ENCODE data around the gene ATF3. TPM values are rescaled to one million over a fixed set of nuclear protein-coding genes. Genes with fewer than 3 reads are reported as not detected.

ATF3 gene
- total RNA-seq, 1 donor from 2014 or later: 23.9 TPM

DNA sequence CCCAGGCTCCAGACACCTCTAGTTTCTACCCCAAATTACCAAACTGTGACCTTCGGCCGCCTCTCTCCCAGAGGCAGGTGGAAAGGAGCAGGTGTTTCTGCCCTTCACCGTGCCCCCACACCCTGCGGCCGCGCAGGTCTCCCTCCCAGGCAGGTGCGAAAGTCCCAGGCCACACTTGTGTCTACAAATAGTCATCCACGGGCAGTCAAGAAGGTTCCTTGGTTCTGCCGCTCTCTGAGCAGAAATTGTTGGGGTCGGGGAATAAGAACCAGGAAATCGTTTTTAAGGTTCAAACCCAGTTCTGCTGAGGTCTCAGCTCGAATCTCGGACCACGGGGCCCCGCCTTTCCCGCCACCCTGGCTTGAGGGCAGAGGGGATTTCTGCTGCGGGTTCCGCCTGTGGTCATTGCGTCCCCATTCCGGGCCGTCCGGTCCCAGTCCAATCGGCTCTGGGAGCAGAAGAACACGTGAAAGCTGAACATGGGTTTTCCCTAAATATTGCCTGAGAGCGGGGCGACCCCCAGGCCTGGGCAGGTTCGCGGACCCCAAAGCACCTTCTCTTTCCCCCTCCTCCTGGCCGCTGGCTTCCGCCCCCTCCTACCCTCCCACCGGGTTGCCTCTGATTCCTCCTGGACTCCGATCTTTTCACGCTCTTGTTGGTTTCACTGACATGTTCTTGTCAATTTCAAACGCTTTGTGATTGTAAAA lies 1.2 kb upstream of the ATF3 start:
- TF ChIP-seq, protein P1, sequence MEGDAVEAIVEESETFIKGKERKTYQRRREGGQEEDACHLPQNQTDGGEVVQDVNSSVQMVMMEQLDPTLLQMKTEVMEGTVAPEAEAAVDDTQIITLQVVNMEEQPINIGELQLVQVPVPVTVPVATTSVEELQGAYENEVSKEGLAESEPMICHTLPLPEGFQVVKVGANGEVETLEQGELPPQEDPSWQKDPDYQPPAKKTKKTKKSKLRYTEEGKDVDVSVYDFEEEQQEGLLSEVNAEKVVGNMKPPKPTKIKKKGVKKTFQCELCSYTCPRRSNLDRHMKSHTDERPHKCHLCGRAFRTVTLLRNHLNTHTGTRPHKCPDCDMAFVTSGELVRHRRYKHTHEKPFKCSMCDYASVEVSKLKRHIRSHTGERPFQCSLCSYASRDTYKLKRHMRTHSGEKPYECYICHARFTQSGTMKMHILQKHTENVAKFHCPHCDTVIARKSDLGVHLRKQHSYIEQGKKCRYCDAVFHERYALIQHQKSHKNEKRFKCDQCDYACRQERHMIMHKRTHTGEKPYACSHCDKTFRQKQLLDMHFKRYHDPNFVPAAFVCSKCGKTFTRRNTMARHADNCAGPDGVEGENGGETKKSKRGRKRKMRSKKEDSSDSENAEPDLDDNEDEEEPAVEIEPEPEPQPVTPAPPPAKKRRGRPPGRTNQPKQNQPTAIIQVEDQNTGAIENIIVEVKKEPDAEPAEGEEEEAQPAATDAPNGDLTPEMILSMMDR (conservative IDR thresholded peaks at IDR 0.05): no peak
- peak overlapping the region; percentile 93 for H3K4me3 Mint-ChIP-seq
- H3K9me3 Mint-ChIP-seq: no peaks in the 10 kb centered on the region
- H3K36me3 Mint-ChIP-seq: no peaks in the 10 kb centered on the region
- peaks cover 29% of the 10 kb centered on the region for H3K4me1 Mint-ChIP-seq (ENCODE audit: unreplicated experiment)
- peaks cover 72% of the 10 kb centered on the region for H3K27me3 Mint-ChIP-seq
- peak overlapping the region; percentile 98 for H3K27ac Mint-ChIP-seq
- DNase-seq (ENCODE audit: extremely low spot score, unreplicated experiment): no peak

DNA sequence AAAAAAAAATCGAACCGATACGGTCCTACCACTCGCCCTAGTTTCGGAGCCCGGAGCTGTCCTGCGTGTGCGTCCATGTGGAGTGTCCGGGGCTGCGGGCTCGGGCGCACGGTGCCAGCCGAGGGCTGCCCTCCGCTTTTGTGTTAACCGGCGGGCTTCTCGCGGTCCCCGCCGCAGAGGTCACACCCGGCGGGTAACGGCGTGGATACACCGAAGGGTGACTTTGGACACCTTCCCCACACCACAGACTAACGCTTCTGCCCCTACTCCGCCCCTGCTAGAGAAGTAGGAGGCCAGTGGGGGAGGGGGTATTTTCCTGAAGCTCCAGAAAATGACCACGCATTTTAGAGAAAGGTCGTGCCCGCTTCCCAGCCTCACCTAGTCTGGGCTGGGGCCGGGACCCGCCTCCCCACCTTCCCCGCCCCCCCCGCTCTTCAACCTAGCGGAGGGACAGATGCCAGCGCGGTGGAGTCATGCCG lies 609 bp upstream of the ATF3 start:
- DNase-seq (ENCODE audit: extremely low spot score, unreplicated experiment): no peak
- Mint-ChIP-seq H3K4me3 (peak overlapping the region; percentile 93), H3K4me1 (ENCODE audit: unreplicated experiment) (peaks cover 35% of the 10 kb centered on the region), H3K27ac (peak overlapping the region; percentile 98), H3K36me3 (no peaks in the 10 kb centered on the region), H3K27me3 (peaks cover 66% of the 10 kb centered on the region), H3K9me3 (no peaks in the 10 kb centered on the region)
- TF ChIP-seq, protein P1 (conservative IDR thresholded peaks at IDR 0.05): no peak

DNA sequence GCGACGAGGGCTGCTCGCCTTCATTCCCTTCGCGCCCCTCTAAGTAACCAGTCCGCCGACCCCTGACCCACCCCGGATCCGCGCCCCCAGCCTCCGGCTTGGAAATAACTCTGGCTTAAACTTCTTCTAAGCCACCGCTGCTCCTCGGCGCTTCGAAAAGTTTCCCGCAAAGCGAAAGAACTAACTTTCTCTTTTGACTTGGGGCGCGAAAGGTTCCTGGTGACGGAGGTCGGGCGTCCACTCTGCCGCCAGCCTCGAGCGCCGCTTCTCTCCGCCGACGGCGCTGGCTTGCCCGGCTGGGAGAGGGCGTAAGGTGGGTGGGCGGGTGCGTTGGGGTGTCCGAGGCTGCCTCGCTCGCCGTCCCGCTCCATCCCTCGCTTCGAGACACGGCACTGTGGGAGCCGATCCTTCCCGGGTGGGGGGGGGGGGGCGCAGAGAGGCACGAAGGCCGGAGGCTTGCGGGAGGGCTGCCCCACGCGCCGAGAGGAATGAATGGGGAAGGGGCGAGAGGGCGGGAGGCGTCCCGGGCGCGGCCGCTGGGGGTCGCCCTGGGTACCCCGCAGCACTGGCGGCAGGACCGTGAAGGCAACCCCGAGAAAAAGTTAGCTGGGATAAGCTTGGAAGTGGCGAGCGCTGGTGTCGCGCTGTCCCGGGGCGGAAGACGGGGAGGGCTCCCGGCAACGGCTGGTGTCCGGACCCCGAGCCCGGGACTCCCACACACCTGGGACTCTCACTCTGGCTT lies 569 bp downstream of the ATF3 start:
- Mint-ChIP-seq H3K27ac (peak overlapping the region; percentile 98), H3K27me3 (peaks cover 54% of the 10 kb centered on the region), H3K4me1 (ENCODE audit: unreplicated experiment) (peaks cover 43% of the 10 kb centered on the region), H3K4me3 (peak overlapping the region; percentile 93), H3K9me3 (no peaks in the 10 kb centered on the region), H3K36me3 (no peaks in the 10 kb centered on the region)
- DNase-seq (ENCODE audit: extremely low spot score, unreplicated experiment): peak; percentile 84
- TF ChIP-seq, protein P1 (conservative IDR thresholded peaks at IDR 0.05): peak; percentile 86

DNA sequence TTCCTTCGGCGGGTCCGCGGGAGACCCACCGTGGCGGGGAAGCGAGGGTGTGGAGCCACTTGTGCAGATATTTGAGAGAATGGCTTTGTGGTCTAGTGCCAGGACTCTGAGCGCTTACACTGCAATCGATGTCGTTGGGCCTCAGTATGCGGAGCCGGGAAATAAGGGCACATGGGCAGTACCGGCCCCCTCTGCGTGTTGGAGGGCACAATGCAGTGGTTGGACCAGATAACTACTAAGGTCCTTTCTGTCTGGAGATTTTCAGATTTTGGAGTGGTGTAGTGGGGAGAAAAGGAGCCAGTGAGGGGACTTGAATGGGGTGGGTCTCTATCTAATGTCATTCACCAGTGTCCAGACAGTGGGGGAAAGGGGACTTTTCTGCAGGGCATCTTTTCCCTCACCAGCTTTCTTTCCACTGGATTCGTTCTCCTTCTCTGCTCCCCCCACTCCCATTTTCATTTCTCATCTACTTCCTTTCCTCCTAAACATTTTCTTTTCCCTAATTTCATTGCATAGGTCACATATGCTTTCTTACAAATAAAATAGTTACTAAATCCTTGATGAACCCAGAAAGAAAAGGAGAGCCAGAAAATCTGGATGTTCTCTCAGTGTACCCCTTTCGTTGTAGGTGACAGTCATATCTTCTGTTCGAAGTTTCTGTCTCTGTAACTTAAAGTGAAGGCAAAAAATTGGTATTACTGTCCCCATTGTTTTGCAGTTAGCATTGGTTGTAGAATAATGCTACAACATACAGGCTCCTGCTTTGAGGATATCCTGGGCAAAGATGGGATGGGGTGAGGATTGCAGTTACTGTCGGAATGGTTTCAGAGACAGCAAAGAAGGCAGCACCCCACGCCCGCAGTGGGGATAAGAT lies 1.4 kb downstream of the ATF3 start:
- peaks cover 5% of the 10 kb centered on the region for H3K36me3 Mint-ChIP-seq

DNA sequence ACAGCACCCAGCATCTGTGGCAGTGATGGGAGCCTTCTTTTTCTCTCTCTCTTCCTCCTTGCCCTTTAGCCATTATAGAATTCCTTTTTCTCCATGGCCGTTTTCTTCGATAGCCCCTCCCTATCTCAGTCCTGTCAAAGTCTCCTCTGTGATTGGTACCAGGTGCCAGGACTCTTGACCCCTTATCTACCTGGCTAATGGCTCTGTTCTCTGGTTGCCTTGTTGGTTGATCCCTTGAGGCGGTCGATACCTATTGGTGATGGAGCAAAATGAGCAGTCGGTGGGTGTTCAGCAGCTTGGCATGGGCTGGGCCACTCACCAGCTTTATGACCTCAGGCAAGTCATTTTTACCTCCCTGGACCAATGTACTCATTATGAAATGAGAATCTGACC lies 2.0 kb downstream of the ATF3 start:
- peak overlapping the region; percentile 87 for H3K27ac Mint-ChIP-seq
- peaks cover 37% of the 10 kb centered on the region for H3K4me1 Mint-ChIP-seq (ENCODE audit: unreplicated experiment)

More for the DNA sequence above, 1.4 kb downstream of the ATF3 start:
- peaks cover 43% of the 10 kb centered on the region for H3K4me1 Mint-ChIP-seq (ENCODE audit: unreplicated experiment)
- H3K9me3 Mint-ChIP-seq: no peaks in the 10 kb centered on the region
- no peak for DNase-seq (ENCODE audit: extremely low spot score, unreplicated experiment)
- H3K27me3 Mint-ChIP-seq: peaks cover 46% of the 10 kb centered on the region
- TF ChIP-seq, protein P1 (conservative IDR thresholded peaks at IDR 0.05): no peak
- H3K4me3 Mint-ChIP-seq: peak overlapping the region; percentile 93
- peak overlapping the region; percentile 87 for H3K27ac Mint-ChIP-seq

More for the DNA sequence above, 2.0 kb downstream of the ATF3 start:
- H3K36me3 Mint-ChIP-seq: peaks cover 8% of the 10 kb centered on the region
- TF ChIP-seq, protein P1 (conservative IDR thresholded peaks at IDR 0.05): no peak
- no peaks in the 10 kb centered on the region for H3K9me3 Mint-ChIP-seq
- peaks cover 40% of the 10 kb centered on the region for H3K27me3 Mint-ChIP-seq
- H3K4me3 Mint-ChIP-seq: peak overlapping the region; percentile 93
- no peak for DNase-seq (ENCODE audit: extremely low spot score, unreplicated experiment)

All from type B pancreatic cell (in vitro differentiated cells).